GM12865 (cell line): ENCODE measurements around the gene EIF4B.

Experiments
- DNase-seq: peaks from one replicate; pipeline ENCODE4 v3.0.0; 2010; ENCODE audit warnings: low read depth
- H3K4me3 ChIP-seq: 2 replicates; pipeline ENCODE4 v1.5.1; 2011; ENCODE audit warnings: mild to moderate bottlenecking, low read depth, low read length, control low read depth
- CTCF ChIP-seq: IDR thresholded peaks from 2 replicates; pipeline ENCODE4 v1.5.1; 2011; ENCODE audit warnings: low read length, control low read depth, low read depth, inconsistent platforms; ENCODE audit not compliant: insufficient read depth; ENCODE audit errors: missing control alignments

The EIF4B gene

GRCh38 chr12:53074283-53074998 lies 68.2 kb downstream of the EIF4B start:
- no peak for DNase-seq
- H3K4me3 ChIP-seq, result no peak overlapping the region
- TF ChIP-seq CTCF, result no peak

- DNase-seq, result no peak
- no peak for TF ChIP-seq CTCF
- no peak overlapping the region for H3K4me3 ChIP-seq
Measured at GRCh38 chr12:53074999-53075370, 68.7 kb downstream of the EIF4B start.

GRCh38 chr12:53076461-53076860 lies 70.2 kb downstream of the EIF4B start:
- DNase-seq, result no peak
- no peak for TF ChIP-seq CTCF
- H3K4me3 ChIP-seq, result no peak overlapping the region

- no peak for TF ChIP-seq CTCF
- no peak for DNase-seq
- no peak overlapping the region for H3K4me3 ChIP-seq
Measured at GRCh38 chr12:53077030-53077429, 70.8 kb downstream of the EIF4B start.

- no peak for TF ChIP-seq CTCF
- DNase-seq, result peak; percentile 60
- peak overlapping the region; percentile 67 for H3K4me3 ChIP-seq
Measured at GRCh38 chr12:53078425-53079225, 72.4 kb downstream of the EIF4B start.

GRCh38 chr12:53079226-53080117 lies 73.2 kb downstream of the EIF4B start, which contains the start of gene SPRYD3:
TSS of gene SPRYD3 (minus strand) at chr12:53079390. CDS start at chr12:53079333, 57 bp downstream.
- peak; percentile 98 for DNase-seq
- TF ChIP-seq CTCF, result no peak
- peak within 1 kb of the TSS; percentile 67 for H3K4me3 ChIP-seq
